Renal cortex interstitium (tissue), 11 donors: Measurements from ENCODE around the gene SREBF2. TPM values are rescaled to one million over a fixed set of nuclear protein-coding genes. Genes with fewer than 3 reads are reported as not detected.

ENCODE experiments used
- DNase-seq, 11 donors: peaks; one replicate each; pipeline ENCODE4 v3.0.0-alpha.2; 2013; ENCODE audit warnings: low read depth in 9 of 11, low spot score in 4 of 11; ENCODE audit errors: extremely low read depth in 1 of 11
- polyA plus RNA-seq, 3 donors: library from polyadenylated mRNA; unstranded; fragments of 120-200 nt; gene quantifications; one replicate each; pipeline ENCODE4 v1.2.1, GENCODE V29; 2013; ENCODE audit not compliant: insufficient read length in 3 of 3

Gene SREBF2
- polyA plus RNA-seq, 3 donors: 102 to 103 (median 102) TPM

- no peak for DNase-seq
Measured at GRCh38 chr22:41925783-41926460, 93.0 kb downstream of the SREBF2 start.

- no peak for DNase-seq
Measured at GRCh38 chr22:41927813-41928212, 94.9 kb downstream of the SREBF2 start.

DNA sequence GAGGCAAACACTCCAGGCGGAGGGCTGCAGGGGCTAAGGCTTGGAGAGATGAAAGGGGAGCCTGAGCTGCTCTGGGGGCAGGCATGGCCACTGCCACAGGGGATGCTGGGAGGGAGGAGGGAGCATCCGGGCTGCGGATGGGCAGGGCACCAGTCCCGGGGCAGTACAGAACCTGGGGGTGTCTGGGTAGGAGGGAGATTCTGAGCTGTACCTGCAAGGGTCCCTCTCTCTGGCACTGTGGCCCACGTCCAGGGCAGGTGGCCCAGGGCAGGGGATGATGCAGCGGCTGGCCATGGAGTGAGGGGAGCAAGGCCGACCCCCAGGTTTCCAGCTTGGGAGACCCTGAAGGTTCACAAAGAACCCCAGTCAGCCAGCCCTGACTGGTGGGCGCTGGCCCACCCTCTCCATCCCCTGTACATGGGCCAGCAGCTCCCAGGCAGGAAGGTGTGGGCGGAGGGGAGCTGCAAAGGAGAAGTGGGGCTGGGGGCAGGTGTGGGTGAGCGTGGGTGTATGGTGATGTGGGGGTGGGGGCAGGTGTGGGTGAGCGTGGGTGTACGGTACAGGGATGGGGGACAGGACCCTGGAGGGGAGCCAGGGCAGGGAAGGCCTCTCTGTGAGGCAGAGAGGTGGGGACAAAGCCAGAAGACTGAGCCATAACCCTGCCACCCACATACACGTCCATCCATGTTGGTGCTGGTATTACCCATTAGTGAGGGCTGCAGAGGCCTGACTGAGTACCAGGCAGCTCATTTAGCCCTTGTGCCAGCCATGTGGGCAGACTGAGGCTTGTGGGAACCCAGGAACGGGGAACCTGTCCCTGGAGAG, 95.9 kb downstream of the SREBF2 start:
- no peak for DNase-seq

DNA sequence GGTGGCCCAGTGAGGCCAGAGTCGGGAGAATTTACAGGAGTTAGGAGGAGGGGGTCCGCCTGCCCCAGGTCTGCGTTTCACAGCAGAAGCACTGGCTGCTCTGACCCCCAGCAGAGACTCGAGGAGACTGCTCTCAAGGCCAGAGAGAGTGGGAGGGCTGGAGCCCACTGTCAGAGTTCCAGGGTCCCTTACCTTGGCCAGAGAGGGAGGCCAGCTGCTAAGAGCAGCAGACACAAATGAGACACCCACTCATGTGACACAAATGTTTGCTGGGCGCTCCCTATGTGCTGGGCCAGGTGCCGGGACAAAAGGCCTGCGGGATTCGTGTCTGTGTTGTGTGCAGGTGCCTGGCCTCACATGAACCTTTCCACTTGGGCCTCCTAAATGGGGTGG, 96.5 kb downstream of the SREBF2 start:
- no peak for DNase-seq

GRCh38 chr22:41931701-41932269, 98.9 kb downstream of the SREBF2 start:
- no peak for DNase-seq

DNA sequence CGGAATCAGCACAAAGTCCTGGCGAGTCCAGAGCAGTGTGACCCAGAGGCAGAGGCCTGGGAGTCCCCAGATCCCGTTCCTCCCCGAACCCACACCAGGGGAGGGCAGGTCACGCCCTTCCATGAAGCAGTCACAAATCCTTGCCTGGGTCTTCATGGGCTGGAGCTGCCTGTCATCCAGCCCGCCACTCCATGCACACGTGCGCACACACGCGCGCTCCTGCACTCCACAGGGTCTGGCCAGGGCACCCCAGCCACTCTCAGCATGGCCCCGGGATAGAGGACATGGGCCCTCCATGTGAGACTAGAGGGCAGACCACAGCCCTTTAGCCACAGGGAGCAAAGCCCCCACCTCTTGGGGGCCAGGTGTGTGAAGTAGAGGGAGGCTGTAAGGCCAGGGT, 99.4 kb downstream of the SREBF2 start:
- DNase-seq: no peak

GRCh38 chr22:41933411-41934177, 100.7 kb downstream of the SREBF2 start:
- no peak for DNase-seq

DNA sequence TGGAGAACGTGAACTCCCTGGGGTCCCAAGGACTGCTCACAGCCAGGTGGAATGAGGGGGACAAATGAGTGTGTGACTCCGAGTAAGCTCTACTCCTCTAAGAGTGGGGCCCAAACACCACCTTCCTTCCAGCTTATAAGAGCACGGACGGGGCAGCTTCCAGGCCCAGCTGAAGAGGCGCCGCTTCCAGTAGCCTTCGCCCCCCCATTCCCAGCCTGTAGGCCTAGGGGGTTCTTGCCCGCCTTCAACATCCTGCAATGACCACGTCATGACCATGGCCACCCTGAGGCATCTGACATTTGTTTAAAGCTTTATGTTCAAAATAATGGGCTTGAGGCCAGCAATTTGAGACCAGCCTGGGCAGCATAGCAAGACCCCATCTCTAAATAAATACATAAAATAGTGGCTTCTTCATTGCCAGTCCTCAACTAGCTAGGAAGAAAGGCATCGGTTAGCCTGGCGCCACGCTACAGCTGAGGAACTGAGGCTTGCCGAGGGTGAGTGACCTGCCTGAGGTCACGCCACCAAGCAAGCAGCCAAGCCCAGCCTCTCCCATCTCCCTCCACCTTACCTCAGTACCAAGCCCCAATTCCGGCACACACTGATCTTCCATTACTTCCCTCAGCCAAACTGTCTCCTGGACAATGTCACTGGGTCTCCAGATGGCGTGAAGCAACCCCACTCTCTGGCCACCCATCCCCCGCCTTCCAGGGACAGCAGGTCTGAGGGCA, 101.5 kb downstream of the SREBF2 start:
- no peak for DNase-seq

DNA sequence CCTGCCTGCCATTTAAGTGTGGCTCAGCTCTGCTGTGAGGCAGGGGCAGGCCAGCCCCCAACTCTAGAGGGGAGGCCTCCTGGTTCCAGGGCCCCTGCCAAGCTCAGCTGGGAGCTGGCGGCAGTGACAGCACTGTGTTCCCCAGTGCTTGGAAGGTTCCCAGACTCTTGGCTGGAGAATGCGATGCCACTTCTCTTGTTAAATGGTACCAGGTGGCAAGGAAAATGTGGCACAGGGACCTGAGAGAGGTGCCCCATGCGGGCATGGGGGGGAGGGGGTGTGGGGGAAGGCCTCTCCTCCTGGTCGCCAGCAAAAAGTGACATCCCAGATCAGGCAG, 102.1 kb downstream of the SREBF2 start:
- DNase-seq: no peak

DNA sequence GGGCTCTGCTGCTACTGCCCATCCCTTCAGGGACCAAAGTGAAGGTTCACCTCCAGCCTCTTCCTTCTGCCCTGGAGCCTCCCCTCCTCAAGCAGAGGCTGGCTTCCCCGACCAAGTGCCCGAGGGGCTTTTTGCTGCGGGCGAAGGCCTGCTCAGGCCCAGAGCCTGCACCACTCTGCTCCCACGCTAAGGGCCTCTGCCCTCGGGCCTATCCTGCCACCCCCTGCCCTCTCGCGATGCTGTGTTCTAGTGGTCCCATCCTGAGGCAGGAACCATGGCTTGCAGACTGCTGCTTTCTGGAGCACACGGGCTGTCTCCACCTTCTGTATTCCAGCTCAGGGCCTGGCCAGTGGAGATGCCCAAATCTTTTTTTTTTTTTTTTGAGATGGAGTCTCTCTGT, 102.6 kb downstream of the SREBF2 start:
- no peak for DNase-seq

- no peak for DNase-seq
Measured at GRCh38 chr22:41936894-41937169, 103.9 kb downstream of the SREBF2 start.

DNA sequence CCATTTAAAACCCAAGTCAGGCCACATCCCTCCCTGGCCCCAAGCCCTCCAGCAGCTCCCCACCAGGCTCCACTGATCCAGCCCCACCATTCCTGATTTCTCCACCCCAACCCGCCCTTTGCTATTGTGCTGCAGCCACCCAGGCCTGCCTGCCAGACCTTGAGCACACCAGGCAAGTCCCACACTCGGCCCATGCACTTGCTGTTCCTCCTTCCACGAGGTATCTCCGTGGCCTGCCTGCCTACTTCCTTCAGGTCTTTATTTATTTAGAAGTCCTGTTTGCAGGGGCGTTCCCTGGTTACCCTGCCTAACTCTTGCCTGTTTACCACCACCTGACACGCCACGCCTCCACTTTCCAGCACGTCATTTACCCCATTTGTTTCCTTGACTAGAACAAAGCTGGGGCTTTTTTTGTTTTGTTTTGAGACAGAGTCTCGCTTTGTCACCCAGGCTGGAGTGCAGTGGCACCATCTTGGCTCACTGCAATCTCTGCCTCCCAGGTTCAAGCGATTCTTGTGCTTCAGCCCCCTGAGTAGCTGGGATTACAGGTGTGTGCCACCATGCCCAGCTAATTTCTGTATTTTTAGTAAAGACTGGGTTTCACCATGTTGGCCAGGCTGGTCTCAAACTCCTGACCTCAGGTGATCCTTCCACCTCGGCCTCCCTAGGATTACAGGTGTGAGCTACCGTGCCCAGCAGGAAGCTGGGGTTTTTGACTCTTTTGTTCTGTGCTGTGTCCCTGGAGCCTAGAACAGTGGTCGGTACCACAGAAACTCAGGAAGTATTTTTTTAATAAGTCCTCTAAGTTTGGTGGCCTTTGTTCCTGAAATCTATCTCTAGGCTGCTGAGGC, 107.3 kb downstream of the SREBF2 start:
- no peak for DNase-seq

DNA sequence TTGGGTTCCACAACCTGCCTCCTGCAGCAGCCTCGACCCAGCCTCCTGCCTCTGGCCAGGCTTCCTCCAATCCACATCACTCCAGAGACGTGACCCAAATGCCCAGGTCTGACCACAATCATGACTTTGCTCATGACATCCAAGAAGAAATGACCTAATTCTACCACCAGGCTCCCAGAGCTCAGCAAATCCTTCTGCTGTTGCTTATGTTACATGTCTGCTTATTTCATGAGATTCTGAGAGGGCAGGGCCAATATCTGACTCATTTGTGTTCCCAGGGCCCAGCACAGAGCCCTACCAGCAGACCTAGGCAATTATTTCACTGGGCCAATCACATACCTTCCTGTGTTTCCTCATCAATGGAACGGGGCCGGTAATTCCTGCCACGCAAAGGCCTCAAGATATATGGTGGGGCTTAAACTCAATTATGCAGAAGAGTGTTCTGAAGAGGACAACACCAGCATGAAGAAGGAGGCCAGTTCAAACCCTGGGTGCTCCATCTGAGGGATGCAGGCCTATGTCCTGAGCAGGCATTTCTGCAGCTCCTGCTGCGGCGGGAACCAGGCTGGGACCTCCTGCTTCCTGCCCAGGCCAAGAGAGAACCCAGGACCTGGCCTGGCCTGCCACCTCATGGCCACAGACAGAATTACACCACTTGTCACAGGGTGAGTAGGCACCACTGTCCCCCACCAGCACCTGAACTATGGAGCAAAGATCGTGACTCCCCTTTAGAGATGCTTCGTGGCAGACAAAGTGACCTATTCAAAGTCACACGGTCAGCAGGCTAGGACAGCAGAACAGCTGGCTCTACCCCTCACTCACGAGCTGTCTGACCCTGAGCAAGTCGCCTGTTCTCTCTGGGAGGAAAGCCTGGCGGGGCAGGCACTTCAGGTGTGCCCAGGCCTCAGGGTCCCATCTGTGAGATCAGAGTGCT, 108.2 kb downstream of the SREBF2 start:
- peak in 8 of 11 donors; percentile 45 to 75 (median 68) for DNase-seq

DNA sequence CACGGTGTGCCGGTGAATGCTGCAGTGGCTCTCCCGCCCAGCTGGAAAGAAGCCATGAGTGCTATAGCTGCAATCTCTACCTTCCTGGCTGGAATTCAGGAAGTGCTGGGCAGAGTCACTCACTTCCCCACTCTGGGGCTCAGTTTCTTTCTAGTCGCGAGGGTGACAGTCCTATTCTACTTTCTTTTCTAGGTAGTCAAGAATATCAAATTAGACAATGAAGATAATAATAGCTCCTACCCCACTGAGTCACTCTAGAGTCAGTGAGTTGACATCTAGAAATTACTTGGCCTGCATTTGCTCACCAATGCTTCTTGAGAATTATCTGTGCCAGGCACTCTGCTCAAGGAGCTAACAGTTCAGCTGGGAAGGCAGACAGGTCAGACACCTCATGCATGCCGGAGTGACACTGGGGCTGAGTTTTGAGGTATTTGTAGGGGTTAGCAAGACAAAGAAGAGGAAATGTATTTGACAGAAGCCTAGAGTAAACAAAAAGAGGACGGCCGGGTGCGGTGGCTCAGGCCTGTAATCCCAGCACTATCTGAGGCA, 110.8 kb downstream of the SREBF2 start:
- DNase-seq: no peak

- DNase-seq: peak; percentile 85 to 95 (median 91)
Measured at GRCh38 chr22:41946629-41947423, 113.9 kb downstream of the SREBF2 start, which contains the start of gene CENPM. Gene CENPM, minus strand, starts transcription at chr22:41947152. Its CDS starts 76 bp downstream, at chr22:41947076.

- no peak for DNase-seq
Measured at GRCh38 chr22:41947424-41948080, 114.6 kb downstream of the SREBF2 start.
